ENCODE results near the gene CORT. TPM values are rescaled to one million over a fixed set of nuclear protein-coding genes. Genes with fewer than 3 reads are reported as not detected.

The CORT gene
- total and polyA plus RNA-seq, 10 of the 15 experiments (the other 5 are each of a cell fraction or from before 2014, with no cell fraction given) = 0.09 to 0.49 (median 0.23) TPM; not detected in 1

DNA sequence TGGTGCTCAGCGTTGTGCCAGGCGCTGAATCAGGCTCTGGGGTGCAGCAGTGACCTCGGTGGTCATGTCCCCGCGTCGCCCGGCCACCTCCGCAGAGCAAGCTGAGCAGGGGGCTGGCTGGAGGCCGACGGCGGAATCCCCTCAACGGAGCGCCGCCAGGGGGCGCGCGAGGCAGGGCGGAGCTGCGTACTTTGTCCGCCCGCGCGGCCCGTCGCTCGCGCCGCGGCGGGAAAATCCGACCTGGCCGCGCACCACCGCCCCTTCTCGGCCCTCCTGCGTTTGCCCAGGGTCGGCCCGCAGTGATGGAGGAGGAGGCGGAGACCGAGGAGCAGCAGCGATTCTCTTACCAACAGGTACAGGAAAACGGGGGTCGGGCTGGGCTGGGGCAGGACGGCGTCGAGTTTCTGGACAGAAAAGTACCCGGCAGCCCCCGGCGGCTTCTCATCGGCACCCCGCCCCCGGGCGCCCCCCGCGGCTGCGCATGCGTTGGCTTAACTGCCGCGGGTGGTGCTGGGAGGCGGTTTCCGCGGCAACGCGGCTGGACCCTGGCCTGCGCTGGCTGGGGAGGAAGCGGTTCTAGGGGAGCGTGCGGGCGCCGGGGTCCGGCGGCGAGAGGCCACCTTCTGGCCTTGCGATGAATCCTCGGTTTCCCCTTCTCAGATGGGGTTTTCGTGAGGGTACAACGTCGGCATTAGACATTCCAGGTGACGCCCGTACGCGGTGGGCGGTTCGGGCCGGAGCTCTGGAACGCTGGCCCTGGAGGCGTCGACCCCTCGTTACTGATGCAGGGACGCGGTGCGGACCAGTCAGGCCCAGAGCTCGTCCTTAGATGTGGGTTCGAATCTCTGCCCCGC is 19.4 kb upstream of the CORT start, which contains the start of gene CENPS (continued):
- TF ChIP-seq SPI1 (IDR thresholded peaks at IDR 0.05; ENCODE audit: borderline replicate concordance, insufficient read depth, low read depth, low read length) = peak; percentile 65; the same call in 1 of the 2 replicates
- TF ChIP-seq HDAC2 (IDR thresholded peaks at IDR 0.05) = peak; percentile 92
- 0 out of 2 replicates have a peak, but pooled peaks have one; percentile 39 for TF ChIP-seq MEF2A (IDR thresholded peaks at IDR 0.05; ENCODE audit: insufficient read depth, low read depth, low read length)
- peak; percentile 49; the same call in 1 of the 2 replicates for TF ChIP-seq PML (IDR thresholded peaks at IDR 0.05; ENCODE audit: low read length)
- TF ChIP-seq JUNB (IDR thresholded peaks at IDR 0.05) = no peak
- TF ChIP-seq FOXM1 (IDR thresholded peaks at IDR 0.05; ENCODE audit: low read depth, low read length) = peak; percentile 79; the same call in 1 of the 2 replicates
- peak in 1 of 2 experiments; percentile 40; a peak in 1 of 4 replicates for TF ChIP-seq SRF (IDR thresholded peaks at IDR 0.05; ENCODE audit: low read depth in 2 of 2, low read length in 2 of 2)
- 0 out of 2 replicates have a peak, but pooled peaks have one; percentile 25 for TF ChIP-seq SMAD5 (IDR thresholded peaks at IDR 0.05; ENCODE audit: low read depth)
- TF ChIP-seq SMARCA5 (IDR thresholded peaks at IDR 0.05) = peak; percentile 90
- TF ChIP-seq CREM (IDR thresholded peaks at IDR 0.05; ENCODE audit: low read depth) = peak; percentile 23
- 0 out of 2 replicates have a peak, but pooled peaks have one; percentile 58 for TF ChIP-seq ZSCAN29 (IDR thresholded peaks at IDR 0.05)
- TF ChIP-seq SREBF1 (IDR thresholded peaks at IDR 0.05; ENCODE audit: low read length) = 0 out of 2 replicates have a peak, but pooled peaks have one; percentile 16
- peak; percentile 92 for TF ChIP-seq MXI1 (IDR thresholded peaks at IDR 0.05; ENCODE audit: low read depth, low read length)
- TF ChIP-seq LARP7 (IDR thresholded peaks at IDR 0.05) = peak; percentile 68
- TF ChIP-seq, protein P1, sequence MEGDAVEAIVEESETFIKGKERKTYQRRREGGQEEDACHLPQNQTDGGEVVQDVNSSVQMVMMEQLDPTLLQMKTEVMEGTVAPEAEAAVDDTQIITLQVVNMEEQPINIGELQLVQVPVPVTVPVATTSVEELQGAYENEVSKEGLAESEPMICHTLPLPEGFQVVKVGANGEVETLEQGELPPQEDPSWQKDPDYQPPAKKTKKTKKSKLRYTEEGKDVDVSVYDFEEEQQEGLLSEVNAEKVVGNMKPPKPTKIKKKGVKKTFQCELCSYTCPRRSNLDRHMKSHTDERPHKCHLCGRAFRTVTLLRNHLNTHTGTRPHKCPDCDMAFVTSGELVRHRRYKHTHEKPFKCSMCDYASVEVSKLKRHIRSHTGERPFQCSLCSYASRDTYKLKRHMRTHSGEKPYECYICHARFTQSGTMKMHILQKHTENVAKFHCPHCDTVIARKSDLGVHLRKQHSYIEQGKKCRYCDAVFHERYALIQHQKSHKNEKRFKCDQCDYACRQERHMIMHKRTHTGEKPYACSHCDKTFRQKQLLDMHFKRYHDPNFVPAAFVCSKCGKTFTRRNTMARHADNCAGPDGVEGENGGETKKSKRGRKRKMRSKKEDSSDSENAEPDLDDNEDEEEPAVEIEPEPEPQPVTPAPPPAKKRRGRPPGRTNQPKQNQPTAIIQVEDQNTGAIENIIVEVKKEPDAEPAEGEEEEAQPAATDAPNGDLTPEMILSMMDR (IDR thresholded peaks at IDR 0.05 in 2 of 3, conservative IDR thresholded peaks at IDR 0.05 in 1 of 3; ENCODE audit: control insufficient read depth in 2 of 3, extremely low read depth in 1 of 3, insufficient read depth in 1 of 3, low read depth in 3 of 3, low read length in 3 of 3) = peak; percentile 87 to 98 (median 93); a peak in 5 of 6 replicates
- no peak for TF ChIP-seq JUND (IDR thresholded peaks at IDR 0.05; ENCODE audit: low read depth, low read length)
- TF ChIP-seq GATAD2B (conservative IDR thresholded peaks at IDR 0.05; ENCODE audit: low read depth) = peak; percentile 92
- TF ChIP-seq, protein P2, sequence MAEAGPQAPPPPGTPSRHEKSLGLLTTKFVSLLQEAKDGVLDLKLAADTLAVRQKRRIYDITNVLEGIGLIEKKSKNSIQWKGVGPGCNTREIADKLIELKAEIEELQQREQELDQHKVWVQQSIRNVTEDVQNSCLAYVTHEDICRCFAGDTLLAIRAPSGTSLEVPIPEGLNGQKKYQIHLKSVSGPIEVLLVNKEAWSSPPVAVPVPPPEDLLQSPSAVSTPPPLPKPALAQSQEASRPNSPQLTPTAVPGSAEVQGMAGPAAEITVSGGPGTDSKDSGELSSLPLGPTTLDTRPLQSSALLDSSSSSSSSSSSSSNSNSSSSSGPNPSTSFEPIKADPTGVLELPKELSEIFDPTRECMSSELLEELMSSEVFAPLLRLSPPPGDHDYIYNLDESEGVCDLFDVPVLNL (IDR thresholded peaks at IDR 0.05; ENCODE audit: low read depth, low read length) = peak; percentile 99
- TF ChIP-seq BCL11A (IDR thresholded peaks at IDR 0.05; ENCODE audit: low read depth, low read length) = 0 out of 2 replicates have a peak, but pooled peaks have one; percentile 8
- TF ChIP-seq IKZF2 (IDR thresholded peaks at IDR 0.05) = no peak
- TF ChIP-seq, protein P3, sequence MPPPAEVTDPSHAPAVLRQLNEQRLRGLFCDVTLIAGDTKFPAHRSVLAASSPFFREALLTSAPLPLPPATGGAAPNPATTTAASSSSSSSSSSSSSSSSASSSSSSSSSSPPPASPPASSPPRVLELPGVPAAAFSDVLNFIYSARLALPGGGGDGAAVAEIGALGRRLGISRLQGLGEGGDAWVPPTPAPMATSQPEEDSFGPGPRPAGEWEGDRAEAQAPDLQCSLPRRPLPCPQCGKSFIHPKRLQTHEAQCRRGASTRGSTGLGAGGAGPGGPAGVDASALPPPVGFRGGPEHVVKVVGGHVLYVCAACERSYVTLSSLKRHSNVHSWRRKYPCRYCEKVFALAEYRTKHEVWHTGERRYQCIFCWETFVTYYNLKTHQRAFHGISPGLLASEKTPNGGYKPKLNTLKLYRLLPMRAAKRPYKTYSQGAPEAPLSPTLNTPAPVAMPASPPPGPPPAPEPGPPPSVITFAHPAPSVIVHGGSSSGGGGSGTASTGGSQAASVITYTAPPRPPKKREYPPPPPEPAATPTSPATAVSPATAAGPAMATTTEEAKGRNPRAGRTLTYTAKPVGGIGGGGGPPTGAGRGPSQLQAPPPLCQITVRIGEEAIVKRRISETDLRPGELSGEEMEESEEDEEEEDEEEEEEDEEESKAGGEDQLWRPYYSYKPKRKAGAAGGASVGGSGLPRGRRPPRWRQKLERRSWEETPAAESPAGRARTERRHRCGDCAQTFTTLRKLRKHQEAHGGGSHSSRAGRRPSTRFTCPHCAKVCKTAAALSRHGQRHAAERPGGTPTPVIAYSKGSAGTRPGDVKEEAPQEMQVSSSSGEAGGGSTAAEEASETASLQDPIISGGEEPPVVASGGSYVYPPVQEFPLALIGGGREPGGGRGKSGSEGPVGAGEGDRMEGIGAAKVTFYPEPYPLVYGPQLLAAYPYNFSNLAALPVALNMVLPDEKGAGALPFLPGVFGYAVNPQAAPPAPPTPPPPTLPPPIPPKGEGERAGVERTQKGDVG (CRISPR knock-in tag; IDR thresholded peaks at IDR 0.05) = no peak
- TF ChIP-seq BACH1 (IDR thresholded peaks at IDR 0.05; ENCODE audit: borderline replicate concordance) = peak; percentile 66
- TF ChIP-seq, protein P4, sequence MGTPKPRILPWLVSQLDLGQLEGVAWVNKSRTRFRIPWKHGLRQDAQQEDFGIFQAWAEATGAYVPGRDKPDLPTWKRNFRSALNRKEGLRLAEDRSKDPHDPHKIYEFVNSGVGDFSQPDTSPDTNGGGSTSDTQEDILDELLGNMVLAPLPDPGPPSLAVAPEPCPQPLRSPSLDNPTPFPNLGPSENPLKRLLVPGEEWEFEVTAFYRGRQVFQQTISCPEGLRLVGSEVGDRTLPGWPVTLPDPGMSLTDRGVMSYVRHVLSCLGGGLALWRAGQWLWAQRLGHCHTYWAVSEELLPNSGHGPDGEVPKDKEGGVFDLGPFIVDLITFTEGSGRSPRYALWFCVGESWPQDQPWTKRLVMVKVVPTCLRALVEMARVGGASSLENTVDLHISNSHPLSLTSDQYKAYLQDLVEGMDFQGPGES (IDR thresholded peaks at IDR 0.05) = no peak
